Activated naive CD4-positive, alpha-beta T cell treated with Interleukin-2 at 50 U/mL for 16 hours (primary cell): ENCODE measurements around the gene ZNF345.

Experiments
- DNase-seq: peaks from one replicate; pipeline ENCODE4 v3.0.0-alpha.2; 2020

Gene ZNF345

GRCh38 chr19:36850559-36851442 is at the start of gene ZNF345:
ZNF345 (plus strand) TSS chr19:36850876; CDS start chr19:36876831, 25,955 bp downstream.
- peak; percentile 85 for DNase-seq

GRCh38 chr19:36805364-36805763 is 45.3 kb upstream of the ZNF345 start:
- no peak for DNase-seq

GRCh38 chr19:36807029-36807428 is 43.6 kb upstream of the ZNF345 start:
- DNase-seq: no peak

- no peak for DNase-seq
Measured at GRCh38 chr19:36819130-36819630, 31.5 kb upstream of the ZNF345 start.

GRCh38 chr19:36821758-36822157 is 28.9 kb upstream of the ZNF345 start:
- DNase-seq: no peak

- no peak for DNase-seq
Measured at GRCh38 chr19:36833430-36833829, 17.2 kb upstream of the ZNF345 start.

- DNase-seq: no peak
Measured at GRCh38 chr19:36837176-36837905, 13.3 kb upstream of the ZNF345 start.

GRCh38 chr19:36837906-36838783 is 12.5 kb upstream of the ZNF345 start, which contains the start of gene ZNF790:
ZNF790 (minus strand) TSS chr19:36838387; CDS start chr19:36825619, 12,768 bp downstream.
- peak; percentile 88 for DNase-seq

GRCh38 chr19:36838784-36839324 is 11.8 kb upstream of the ZNF345 start:
- DNase-seq: no peak

- DNase-seq: no peak
Measured at GRCh38 chr19:36847968-36848367, 2.7 kb upstream of the ZNF345 start.

GRCh38 chr19:36849701-36850558 is 746 bp upstream of the ZNF345 start:
- DNase-seq: peak; percentile 92

GRCh38 chr19:36851898-36852297 is 1.2 kb downstream of the ZNF345 start:
- no peak for DNase-seq

- no peak for DNase-seq
Measured at GRCh38 chr19:36876993-36877938, 26.6 kb downstream of the ZNF345 start.

- DNase-seq: no peak
Measured at GRCh38 chr19:36891768-36892357, 41.2 kb downstream of the ZNF345 start.

- no peak for DNase-seq
Measured at GRCh38 chr19:36894849-36895383, 44.2 kb downstream of the ZNF345 start.

- no peak for DNase-seq
Measured at GRCh38 chr19:36898422-36898821, 47.7 kb downstream of the ZNF345 start.

- DNase-seq: peak; percentile 94
Measured at GRCh38 chr19:36915992-36916830, 65.5 kb downstream of the ZNF345 start, which contains the start of the genes ZNF568 and ZNF829. ZNF568 (plus strand) TSS chr19:36916332; CDS start chr19:36922771, 6,439 bp downstream. ZNF829 (minus strand) TSS chr19:36916291; CDS start chr19:36915167, 1,124 bp downstream.

GRCh38 chr19:36916991-36917390 is 66.3 kb downstream of the ZNF345 start:
- DNase-seq: no peak
